SJSA1 (cell line): ENCODE results near the gene ZNF530. TPM values are rescaled to one million over a fixed set of nuclear protein-coding genes. Genes with fewer than 3 reads are reported as not detected.
A peak's percentile ranks its signal among the peaks of the same experiment; 100 is the strongest.

Source experiments
- DNase-seq, 2 experiments: peaks; one replicate each; pipeline ENCODE4 v3.0.0-alpha.2; 2015 to 2020; ENCODE audit warnings: low spot score in 2 of 2, low read depth in 1 of 2
- H3K27ac ChIP-seq: fragments of 250-450 bp; sonication (Bioruptor Pico); 2 replicates; pipeline ENCODE4 v1.5.1; 2020; ENCODE audit warnings: mild to moderate bottlenecking, moderate library complexity
- H3K27me3 ChIP-seq: fragments of 250-450 bp; sonication (Bioruptor Pico); replicated peaks from 2 replicates; pipeline ENCODE4 v1.5.1; 2020; ENCODE audit warnings: mild to moderate bottlenecking, moderate library complexity
- H3K36me3 ChIP-seq: fragments of 250-450 bp; sonication (Bioruptor Pico); 2 replicates; pipeline ENCODE4 v1.5.1; 2020; ENCODE audit warnings: mild to moderate bottlenecking
- H3K4me1 ChIP-seq: fragments of 250-450 bp; sonication (Bioruptor Pico); replicated peaks from 2 replicates; pipeline ENCODE4 v1.6.1; 2021; ENCODE audit warnings: mild to moderate bottlenecking
- H3K4me3 ChIP-seq: fragments of 250-450 bp; sonication (Bioruptor Pico); 2 replicates; pipeline ENCODE4 v1.5.1; 2020; ENCODE audit warnings: mild to moderate bottlenecking
- H3K9me3 ChIP-seq: fragments of 250-450 bp; sonication (Bioruptor Pico); replicated peaks from 2 replicates; pipeline ENCODE4 v1.5.1; 2020; ENCODE audit warnings: mild to moderate bottlenecking
- total RNA-seq: library from RNA; depleted of rRNA; stranded (reverse); fragments of >200 nt; shearing (Covaris generic); gene quantifications from 2 replicates; pipeline ENCODE4 v1.2.3, GENCODE V29; 2014

The ZNF530 gene
- total RNA-seq, 1 experiment from 2014 or later = 21.4 TPM

GRCh38 chr19:57583104-57583520, 16.6 kb upstream of the ZNF530 start:
- H3K27me3 ChIP-seq = no peaks in the 10 kb centered on the region
- peaks cover 15% of the 10 kb centered on the region for H3K4me1 ChIP-seq
- H3K36me3 ChIP-seq = peaks cover 24% of the 10 kb centered on the region
- peaks cover 16% of the 10 kb centered on the region for H3K9me3 ChIP-seq
- no peak for DNase-seq
- H3K27ac ChIP-seq = no peak overlapping the region
- peak overlapping the region; percentile 60 for H3K4me3 ChIP-seq

DNA sequence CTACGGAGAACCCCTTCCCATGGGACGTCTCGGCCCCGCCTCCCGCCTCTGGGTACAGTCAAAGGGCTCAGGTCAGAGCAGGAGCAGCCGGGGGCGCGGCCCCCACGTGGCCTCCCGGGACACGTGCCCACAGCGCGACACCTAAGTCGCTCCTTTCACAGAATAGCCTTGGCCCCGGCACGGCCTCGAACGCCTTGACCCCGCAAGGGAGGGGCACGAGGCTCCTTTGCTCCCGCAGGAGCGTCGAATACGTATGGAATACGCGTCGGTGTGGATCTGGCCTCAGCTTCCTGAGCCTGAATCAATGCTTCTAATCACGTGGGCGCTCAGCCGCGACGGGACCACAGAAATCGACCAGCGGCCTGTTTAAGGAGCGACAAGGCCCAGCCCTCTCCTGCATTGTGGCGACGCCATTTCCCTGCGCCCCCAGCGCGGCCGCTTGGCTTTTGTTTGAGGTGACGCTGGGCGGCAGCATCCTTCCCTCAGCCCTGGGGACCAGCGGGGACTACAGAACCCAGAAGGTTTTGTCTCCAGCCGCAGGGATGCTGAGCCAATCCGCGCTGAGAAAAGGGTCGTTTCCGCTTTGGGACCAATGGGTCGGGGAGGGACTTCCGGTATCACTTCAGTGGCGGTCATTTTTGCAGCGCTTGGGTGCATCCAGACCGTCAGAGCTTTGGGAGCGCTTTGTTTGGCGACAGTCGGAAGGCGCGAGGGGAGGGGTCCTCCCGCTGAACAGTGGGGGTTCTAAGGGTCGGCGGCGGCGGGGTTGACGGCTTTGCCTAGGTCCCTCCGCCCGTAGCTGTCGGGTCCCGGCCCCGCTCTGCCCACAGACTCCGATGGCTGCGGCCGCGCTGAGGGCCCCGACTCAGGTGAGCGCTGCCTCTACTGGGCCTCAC, 15.9 kb upstream of the ZNF530 start, which contains the start of gene ZIK1:
Gene ZIK1, plus strand, starts transcription at position 625 of the 896 bp plus-strand sequence. Its CDS starts 212 bp downstream, at position 837.
- Histone ChIP-seq H3K4me3 (peak within 1 kb of the TSS; percentile 60), H3K4me1 (peaks cover 15% of the 10 kb centered on the region), H3K9me3 (peaks cover 16% of the 10 kb centered on the region), H3K27ac (0 out of 2 replicates have a peak within 1 kb of the TSS, but pooled peaks have one; percentile 4), H3K27me3 (no peaks in the 10 kb centered on the region), H3K36me3 (peaks cover 30% of the 10 kb centered on the region)
- DNase-seq = peak; percentile 83 to 92

DNA sequence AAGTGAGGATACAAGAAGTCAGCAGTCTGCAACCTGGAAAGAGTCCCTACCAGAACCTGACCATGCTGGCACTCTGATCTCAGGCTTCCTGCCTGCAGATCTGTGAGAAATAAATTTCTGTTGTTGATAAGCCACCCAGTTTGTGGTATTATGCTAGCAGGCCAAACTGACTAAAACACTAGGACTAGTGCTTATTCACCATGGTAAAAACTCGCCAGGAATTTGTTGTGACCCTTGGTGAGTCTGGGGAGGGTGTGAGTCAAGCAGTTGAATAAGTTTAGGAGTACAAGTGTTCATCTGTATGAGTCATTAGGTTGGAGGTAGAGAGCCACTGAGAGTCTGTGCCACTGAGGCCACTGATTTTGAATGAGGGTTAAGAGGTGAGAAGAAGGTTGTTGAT, 12.2 kb upstream of the ZNF530 start:
- Histone ChIP-seq H3K4me1 (peaks cover 15% of the 10 kb centered on the region), H3K9me3 (peaks cover 37% of the 10 kb centered on the region), H3K36me3 (peaks cover 66% of the 10 kb centered on the region), H3K27ac (no peak overlapping the region), H3K4me3 (no peak overlapping the region), H3K27me3 (no peaks in the 10 kb centered on the region)
- DNase-seq = peak; percentile 45 to 49

DNA sequence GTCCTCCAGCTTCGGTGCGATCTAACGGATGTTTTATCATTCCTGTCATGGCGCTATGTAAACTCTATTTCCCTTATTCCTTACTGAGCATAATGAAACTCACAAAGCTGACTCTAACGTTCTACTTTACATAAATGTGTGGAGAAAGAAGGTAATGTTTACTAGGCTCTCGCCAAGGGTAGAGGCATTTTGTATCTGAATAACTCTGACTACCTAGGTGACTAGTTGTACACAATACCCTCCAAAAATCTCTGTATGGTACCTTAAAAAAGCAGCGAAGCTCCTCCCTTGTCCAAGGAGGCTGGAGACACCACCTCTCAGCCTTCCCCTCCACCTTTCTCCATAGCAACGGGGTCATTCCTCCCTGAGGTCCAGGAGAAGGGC, 316 bp upstream of the ZNF530 start:
- no peak overlapping the region for H3K27ac ChIP-seq
- H3K27me3 ChIP-seq = no peaks in the 10 kb centered on the region
- DNase-seq = no peak
- peak overlapping the region; percentile 68 for H3K4me3 ChIP-seq
- H3K9me3 ChIP-seq = peaks cover 5% of the 10 kb centered on the region
- H3K36me3 ChIP-seq = peaks cover 40% of the 10 kb centered on the region
- H3K4me1 ChIP-seq = peaks cover 9% of the 10 kb centered on the region; the same call in 1 of the 2 replicates

GRCh38 chr19:57606931-57607330, 7.2 kb downstream of the ZNF530 start:
- Histone ChIP-seq H3K27ac (no peak overlapping the region), H3K36me3 (peaks cover 65% of the 10 kb centered on the region), H3K4me1 (no peaks in the 10 kb centered on the region), H3K4me3 (no peak overlapping the region), H3K9me3 (peaks cover 4% of the 10 kb centered on the region; the same call in 1 of the 2 replicates), H3K27me3 (no peaks in the 10 kb centered on the region)
- DNase-seq = no peak

DNA sequence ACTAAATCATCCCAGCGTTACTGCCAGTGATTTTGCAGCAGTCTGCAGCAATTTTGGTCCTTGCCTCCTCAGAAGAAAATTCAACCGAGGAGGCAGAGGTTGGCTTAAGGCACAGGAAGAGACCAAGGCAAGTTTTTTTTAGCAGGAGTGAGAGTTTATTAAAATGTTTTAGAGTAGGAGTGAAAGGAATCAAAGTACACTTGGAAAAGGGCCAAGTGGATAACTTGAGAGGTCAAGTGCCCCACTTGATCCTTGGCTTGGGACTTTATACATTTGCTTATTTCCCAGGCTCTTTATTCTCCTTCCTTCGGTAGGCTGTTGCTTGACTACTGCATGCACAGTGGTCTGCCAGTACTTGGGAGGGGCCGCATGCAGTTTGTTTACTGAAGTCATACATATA, 11.4 kb downstream of the ZNF530 start:
- peaks cover 42% of the 10 kb centered on the region for H3K36me3 ChIP-seq
- no peak overlapping the region for H3K27ac ChIP-seq
- no peak overlapping the region for H3K4me3 ChIP-seq
- no peak for DNase-seq
- peaks cover 7% of the 10 kb centered on the region for H3K4me1 ChIP-seq
- H3K27me3 ChIP-seq = no peaks in the 10 kb centered on the region
- H3K9me3 ChIP-seq = peaks cover 23% of the 10 kb centered on the region

DNA sequence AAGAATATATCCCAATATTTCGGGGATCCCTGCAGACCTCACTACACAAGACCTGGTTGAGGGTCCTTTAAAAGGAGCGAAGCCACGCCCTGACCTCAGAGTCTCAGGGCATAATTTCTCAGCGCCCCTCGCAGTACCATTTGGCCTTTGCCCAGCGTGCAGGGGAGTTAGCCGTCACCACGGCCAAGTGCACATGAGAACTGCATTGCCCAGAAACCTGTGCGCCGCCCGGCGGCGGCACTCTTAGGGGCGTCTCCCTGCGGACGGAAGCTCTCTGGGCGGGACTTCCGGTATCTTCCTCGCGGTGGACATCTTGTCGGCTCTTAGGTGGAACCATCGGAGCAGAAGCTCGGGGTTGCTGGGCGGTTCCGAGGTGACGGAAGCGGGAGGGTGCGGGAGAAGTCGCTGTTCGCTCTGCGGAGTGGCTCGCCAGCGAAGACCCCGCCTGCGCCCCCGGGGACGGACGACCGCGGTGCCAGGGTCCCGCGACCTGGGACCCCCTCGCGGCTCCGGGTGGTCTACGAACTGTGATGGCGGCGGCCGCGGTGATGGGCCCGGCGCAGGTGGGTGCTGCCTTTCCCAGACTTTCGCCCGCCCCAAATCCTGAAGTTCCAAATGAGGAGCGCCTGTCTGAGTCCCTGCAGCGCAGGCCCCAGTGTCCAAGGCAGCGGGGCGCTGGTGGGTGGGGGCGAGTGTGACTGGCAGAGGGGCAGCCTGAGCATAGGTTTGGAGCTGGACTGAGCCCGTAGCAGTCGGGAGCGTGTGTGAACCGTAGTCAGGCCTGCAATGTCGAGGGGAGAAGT, 14.5 kb downstream of the ZNF530 start, which contains the start of gene ZNF134:
Gene ZNF134, plus strand, starts transcription at position 302 of the 803 bp plus-strand sequence. CDS start 5,227 bp downstream, outside the sequence.
- H3K36me3 ChIP-seq = peaks cover 49% of the 10 kb centered on the region
- peaks cover 7% of the 10 kb centered on the region for H3K4me1 ChIP-seq
- H3K27me3 ChIP-seq = no peaks in the 10 kb centered on the region
- peak; percentile 72 to 91 for DNase-seq
- peaks cover 38% of the 10 kb centered on the region for H3K9me3 ChIP-seq
- H3K27ac ChIP-seq = peak within 1 kb of the TSS; percentile 19
- H3K4me3 ChIP-seq = peak within 1 kb of the TSS; percentile 94

GRCh38 chr19:57615346-57615745, 15.7 kb downstream of the ZNF530 start:
- Histone ChIP-seq H3K27me3 (no peaks in the 10 kb centered on the region), H3K4me3 (peak overlapping the region; percentile 94), H3K4me1 (peaks cover 7% of the 10 kb centered on the region), H3K9me3 (peaks cover 50% of the 10 kb centered on the region), H3K36me3 (peaks cover 61% of the 10 kb centered on the region), H3K27ac (no peak overlapping the region)
- DNase-seq = no peak

- Histone ChIP-seq H3K36me3 (peaks cover 94% of the 10 kb centered on the region), H3K4me3 (no peak overlapping the region), H3K9me3 (peaks cover 71% of the 10 kb centered on the region), H3K27ac (no peak overlapping the region), H3K27me3 (no peaks in the 10 kb centered on the region), H3K4me1 (no peaks in the 10 kb centered on the region)
- peak in 1 of 2 experiments; percentile 20 for DNase-seq
Observed at GRCh38 chr19:57620673-57621348, 21.1 kb downstream of the ZNF530 start.

- no peak overlapping the region for H3K27ac ChIP-seq
- H3K9me3 ChIP-seq = peaks cover 53% of the 10 kb centered on the region
- H3K36me3 ChIP-seq = peaks cover 71% of the 10 kb centered on the region
- DNase-seq = no peak
- H3K4me3 ChIP-seq = no peak overlapping the region
- H3K27me3 ChIP-seq = no peaks in the 10 kb centered on the region
- H3K4me1 ChIP-seq = no peaks in the 10 kb centered on the region
Observed at GRCh38 chr19:57623091-57623490, 23.4 kb downstream of the ZNF530 start.

DNA sequence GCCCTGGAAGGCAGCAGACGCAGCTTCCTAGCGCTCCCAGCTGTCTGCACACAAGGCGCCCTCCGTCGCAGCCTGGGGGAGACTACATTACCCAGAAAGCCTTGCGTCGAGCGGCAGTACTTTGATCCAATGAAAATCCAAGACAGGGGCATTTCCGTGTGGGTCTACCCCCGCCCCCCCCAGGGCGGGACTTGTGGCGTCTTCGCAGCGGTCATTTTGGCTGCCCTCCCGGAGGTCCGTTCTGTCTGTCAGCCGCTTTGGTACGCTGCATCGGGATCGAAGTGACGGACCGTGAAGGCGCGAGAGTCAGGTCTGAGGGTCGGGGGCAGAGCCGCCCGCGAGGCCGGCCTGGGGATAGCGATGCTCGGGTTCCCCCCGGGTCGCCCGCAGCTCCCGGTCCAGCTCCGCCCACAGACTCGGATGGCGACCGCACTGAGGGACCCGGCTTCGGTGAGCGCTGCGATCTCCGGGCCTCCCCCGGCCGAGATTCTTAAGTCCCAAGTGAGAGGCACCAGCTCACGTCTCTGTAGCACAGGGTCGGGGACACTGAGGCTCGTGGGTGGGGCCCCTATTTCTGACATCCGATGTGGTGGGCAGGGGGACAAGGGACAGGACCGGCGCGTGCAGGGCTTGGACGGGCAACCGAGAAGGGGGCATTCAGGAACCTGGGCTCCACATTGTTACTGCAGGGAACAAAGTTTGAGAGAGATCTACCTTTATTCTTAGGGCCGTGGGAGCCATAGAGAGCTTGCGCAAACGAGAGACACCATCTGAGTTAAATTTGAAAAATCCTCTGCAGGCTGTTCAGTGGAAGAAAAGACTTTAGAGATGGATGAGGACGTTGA, 33.5 kb downstream of the ZNF530 start, which contains the start of gene ZNF211:
Gene ZNF211, plus strand, starts transcription at position 182 of the 845 bp plus-strand sequence. Its CDS starts 179 bp downstream, at position 361.
- H3K4me3 ChIP-seq = peak within 1 kb of the TSS; percentile 84
- H3K36me3 ChIP-seq = peaks cover 51% of the 10 kb centered on the region
- 0 out of 2 replicates have a peak, but pooled peaks cover 6% of the 10 kb centered on the region for H3K4me1 ChIP-seq
- H3K27me3 ChIP-seq = no peaks in the 10 kb centered on the region
- no peak within 1 kb of the TSS for H3K27ac ChIP-seq
- peak; percentile 91 for DNase-seq
- peaks cover 10% of the 10 kb centered on the region for H3K9me3 ChIP-seq

- no peak for DNase-seq
- Histone ChIP-seq H3K27me3 (no peaks in the 10 kb centered on the region), H3K4me3 (peak overlapping the region; percentile 84), H3K4me1 (0 out of 2 replicates have a peak, but pooled peaks cover 6% of the 10 kb centered on the region), H3K36me3 (peaks cover 56% of the 10 kb centered on the region), H3K27ac (no peak overlapping the region), H3K9me3 (peaks cover 15% of the 10 kb centered on the region)
Observed at GRCh38 chr19:57633832-57634131, 34.1 kb downstream of the ZNF530 start.
